SU-DHL-6 (cell line): ENCODE measurements around the gene FHAD1.

ENCODE experiments used
- EZH2phosphoT487 ChIP-seq: fragments of 200-600 bp; sonication (generic), shearing (Covaris generic); conservative IDR thresholded peaks from 2 replicates; pipeline ENCODE4 v1.6.1; 2018; ENCODE audit warnings: mild to moderate bottlenecking, antibody characterized with exemption, low read length, moderate library complexity, mixed read lengths
- TF ChIP-seq, protein P1 (sequence below): fragments of 200-600 bp; sonication (generic); IDR thresholded peaks from one replicate; pipeline ENCODE4 v1.5.1; 2017; ENCODE audit warnings: antibody characterized with exemption, mild to moderate bottlenecking, low read length, moderate library complexity; ENCODE audit not compliant: insufficient read depth, poor library complexity, severe bottlenecking

DNA sequence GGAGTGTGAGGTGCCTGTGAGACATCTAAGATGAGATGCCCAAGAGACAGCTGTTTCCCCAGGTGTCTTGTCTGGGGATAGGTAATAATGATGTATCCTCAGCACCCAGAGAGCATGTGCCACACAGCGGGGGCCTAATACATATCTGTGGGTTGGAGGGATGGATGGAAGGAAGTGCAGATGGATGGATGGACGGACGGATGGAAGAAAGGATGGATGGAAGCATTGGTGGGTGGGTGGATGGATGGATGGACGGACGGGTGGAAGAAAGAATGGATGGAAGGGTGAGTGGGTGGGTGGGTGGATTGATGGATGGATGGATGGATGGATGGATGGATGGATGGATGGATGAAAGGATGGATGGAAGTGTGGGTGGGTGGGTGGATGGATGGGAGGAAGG, 84.2 kb downstream of the FHAD1 start:
- TF ChIP-seq, protein P1, sequence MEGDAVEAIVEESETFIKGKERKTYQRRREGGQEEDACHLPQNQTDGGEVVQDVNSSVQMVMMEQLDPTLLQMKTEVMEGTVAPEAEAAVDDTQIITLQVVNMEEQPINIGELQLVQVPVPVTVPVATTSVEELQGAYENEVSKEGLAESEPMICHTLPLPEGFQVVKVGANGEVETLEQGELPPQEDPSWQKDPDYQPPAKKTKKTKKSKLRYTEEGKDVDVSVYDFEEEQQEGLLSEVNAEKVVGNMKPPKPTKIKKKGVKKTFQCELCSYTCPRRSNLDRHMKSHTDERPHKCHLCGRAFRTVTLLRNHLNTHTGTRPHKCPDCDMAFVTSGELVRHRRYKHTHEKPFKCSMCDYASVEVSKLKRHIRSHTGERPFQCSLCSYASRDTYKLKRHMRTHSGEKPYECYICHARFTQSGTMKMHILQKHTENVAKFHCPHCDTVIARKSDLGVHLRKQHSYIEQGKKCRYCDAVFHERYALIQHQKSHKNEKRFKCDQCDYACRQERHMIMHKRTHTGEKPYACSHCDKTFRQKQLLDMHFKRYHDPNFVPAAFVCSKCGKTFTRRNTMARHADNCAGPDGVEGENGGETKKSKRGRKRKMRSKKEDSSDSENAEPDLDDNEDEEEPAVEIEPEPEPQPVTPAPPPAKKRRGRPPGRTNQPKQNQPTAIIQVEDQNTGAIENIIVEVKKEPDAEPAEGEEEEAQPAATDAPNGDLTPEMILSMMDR: no peak
- no peak for TF ChIP-seq EZH2phosphoT487
